Cardiac fibroblast (primary cell): ENCODE measurements around the gene GALNT14.

ENCODE experiments used
- DNase-seq, 2 donors: peaks; one replicate each; pipeline versions ENCODE4 v3.0.0 to v3.0.0-alpha.2; 2010; ENCODE audit warnings: low read depth in 2 of 2
- H3K4me3 ChIP-seq, 2 donors: replicated peaks in 1 of 2; 1 replicate in 1 of 2; 2 replicates in 1 of 2; pipeline ENCODE4 v1.5.1; 2011; ENCODE audit warnings: low read depth in 2 of 2, low read length in 2 of 2, mild to moderate bottlenecking in 2 of 2, moderate library complexity in 1 of 2
- TF ChIP-seq, protein P1 (sequence below): IDR thresholded peaks from one replicate; pipeline ENCODE4 v1.5.1; 2011; ENCODE audit warnings: low read depth, mild to moderate bottlenecking, low read length, inconsistent platforms

Gene GALNT14

DNA sequence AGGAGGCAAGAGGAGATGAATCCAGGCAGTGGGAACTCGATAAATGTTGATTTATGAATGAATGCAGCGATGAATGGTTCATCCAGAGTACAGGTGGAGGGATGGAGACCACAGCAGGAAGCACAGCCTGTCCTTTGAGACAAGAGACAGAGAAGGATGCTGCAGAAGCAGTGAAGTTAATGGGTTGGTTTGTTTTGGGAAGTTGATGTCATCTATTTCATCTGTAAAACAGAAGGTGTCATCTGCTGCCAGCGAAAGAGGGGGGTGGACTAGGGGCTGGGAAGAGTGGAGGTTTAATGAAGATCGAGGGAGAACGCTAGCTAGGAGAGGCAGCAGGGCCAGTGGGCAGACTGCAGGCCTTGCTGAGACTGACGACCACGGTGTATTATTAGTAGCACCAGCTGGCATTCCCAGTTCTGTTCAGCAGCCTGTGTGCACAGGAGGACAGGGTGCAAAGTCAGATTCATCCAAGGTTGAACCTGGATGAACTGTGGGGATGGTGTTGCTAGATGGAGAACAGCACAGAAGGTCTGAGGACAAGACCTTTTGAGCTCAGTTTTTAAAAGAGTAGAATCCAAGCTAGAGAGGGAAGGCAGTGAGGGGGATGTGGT is 210.7 kb downstream of the GALNT14 start:
- no peak overlapping the region for H3K4me3 ChIP-seq
- TF ChIP-seq, protein P1, sequence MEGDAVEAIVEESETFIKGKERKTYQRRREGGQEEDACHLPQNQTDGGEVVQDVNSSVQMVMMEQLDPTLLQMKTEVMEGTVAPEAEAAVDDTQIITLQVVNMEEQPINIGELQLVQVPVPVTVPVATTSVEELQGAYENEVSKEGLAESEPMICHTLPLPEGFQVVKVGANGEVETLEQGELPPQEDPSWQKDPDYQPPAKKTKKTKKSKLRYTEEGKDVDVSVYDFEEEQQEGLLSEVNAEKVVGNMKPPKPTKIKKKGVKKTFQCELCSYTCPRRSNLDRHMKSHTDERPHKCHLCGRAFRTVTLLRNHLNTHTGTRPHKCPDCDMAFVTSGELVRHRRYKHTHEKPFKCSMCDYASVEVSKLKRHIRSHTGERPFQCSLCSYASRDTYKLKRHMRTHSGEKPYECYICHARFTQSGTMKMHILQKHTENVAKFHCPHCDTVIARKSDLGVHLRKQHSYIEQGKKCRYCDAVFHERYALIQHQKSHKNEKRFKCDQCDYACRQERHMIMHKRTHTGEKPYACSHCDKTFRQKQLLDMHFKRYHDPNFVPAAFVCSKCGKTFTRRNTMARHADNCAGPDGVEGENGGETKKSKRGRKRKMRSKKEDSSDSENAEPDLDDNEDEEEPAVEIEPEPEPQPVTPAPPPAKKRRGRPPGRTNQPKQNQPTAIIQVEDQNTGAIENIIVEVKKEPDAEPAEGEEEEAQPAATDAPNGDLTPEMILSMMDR: no peak
- no peak for DNase-seq

DNA sequence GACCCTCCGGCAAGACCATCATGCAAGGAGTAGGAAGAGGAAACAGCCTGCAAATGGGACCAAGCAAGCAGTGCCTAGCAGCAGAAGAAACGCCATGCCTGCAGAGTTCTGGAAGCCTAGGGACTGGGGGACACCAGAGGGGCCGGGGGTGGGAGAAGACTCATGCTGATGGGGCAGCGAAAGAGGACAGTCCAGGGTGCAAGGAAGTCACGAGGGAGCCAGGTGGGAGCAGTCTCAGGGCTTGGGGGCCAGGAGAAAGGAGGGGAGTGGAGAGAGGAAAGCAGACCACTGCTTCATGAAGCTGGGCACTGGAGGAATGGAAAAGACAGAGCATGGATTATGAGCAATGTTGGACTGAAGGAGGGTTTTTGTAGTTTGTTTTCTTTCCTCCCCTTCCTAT is 211.6 kb downstream of the GALNT14 start:
- TF ChIP-seq, protein P1: no peak
- DNase-seq: no peak
- no peak overlapping the region for H3K4me3 ChIP-seq

DNA sequence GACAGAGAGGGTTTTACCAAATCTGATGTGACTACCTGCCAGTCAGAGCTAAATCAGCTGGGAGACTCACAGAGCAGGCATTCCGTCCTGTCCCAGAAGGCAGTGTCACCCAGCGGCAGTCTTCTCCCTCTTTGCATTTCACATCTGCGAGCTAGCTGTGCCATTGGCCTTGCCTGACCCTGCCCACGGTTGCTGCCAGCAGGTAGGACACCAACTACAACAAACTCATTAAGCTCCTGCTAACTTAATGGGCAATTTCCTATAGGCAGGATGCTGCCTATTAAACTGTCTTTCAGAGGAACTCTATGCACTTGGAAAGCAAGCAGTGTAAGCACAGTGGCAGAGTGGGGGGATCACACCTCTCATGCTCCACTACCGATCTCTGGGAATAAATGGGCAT is 214.6 kb downstream of the GALNT14 start:
- DNase-seq: no peak
- TF ChIP-seq, protein P1: no peak
- H3K4me3 ChIP-seq: no peak overlapping the region

DNA sequence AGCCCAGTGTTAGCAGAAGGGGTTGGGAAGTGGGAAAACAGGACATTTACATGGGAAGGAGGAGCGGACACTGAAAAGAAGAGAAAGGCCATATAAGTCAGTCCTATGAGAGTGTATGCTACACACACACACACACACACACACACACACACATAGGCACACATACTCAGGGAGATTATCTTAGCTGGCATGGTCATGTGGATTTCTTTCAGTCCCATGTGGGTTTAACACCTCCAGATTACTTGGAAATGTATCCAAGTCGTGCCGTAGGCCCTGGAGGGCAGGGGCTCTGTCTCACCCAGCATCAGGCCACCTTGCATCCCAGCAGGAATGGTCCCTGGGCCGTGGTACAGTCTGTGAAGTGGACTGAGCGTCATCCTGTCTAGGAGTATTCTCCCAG is 217.7 kb downstream of the GALNT14 start:
- TF ChIP-seq, protein P1: no peak
- DNase-seq: no peak
- H3K4me3 ChIP-seq: no peak overlapping the region

DNA sequence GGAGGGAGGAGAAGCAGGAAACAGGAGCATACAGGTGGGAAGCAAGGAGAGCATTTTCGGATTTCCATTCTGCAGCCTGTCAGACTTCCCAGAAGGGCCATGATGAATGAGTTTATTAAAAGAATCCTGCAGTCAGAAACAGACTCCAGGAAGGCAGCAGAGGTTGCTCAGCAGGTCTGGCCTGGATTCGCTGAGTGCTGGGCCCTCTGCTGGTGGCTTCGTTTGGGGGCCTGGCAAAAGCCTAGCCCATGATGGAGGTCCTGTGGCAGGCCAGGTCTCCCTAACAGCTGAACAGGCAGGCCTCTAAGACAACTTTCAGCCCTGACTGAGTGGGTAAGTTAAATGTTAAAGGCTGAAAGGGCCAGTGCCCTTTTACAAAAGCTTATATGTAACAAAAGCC is 222.8 kb downstream of the GALNT14 start:
- DNase-seq: no peak
- TF ChIP-seq, protein P1: no peak
- H3K4me3 ChIP-seq: no peak overlapping the region

DNA sequence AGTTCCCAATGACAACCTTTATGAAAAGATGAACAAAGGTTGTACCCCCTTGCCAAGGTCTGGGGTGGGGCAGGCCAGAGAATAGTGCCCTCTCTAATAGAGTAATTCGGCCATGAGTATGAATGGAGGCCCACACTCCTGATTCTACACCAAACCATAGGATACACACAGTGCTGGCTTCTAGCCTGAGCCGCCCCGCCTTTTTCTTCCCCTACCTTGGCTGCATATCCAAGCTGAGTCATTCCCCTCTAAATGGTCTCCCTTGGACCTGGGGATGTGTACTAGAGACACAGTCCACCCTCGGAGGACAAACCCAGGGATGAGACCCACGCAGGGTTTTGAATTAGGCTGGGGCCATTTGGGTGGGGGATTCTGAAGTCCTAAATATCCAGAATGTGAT is 223.8 kb downstream of the GALNT14 start:
- DNase-seq: no peak
- H3K4me3 ChIP-seq: no peak overlapping the region
- TF ChIP-seq, protein P1: no peak

DNA sequence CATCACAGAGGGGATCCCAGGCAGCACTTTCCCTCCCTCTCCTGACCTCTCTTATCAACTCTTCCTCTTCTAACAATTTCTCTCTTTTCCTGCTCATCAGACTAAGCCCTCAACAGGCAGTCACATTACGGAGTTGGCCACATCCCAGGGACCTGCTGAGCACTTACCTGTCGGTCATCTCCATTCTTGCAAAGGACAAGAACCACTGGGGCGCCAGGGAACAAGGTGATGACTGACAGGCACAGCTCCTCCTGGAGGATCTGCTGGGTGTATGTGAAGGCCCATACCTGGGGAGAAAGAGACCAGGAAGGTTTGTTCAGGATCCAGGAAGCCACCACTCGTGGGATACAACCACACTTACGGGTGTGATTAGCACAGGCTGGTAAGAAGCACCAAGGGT is 226.2 kb downstream of the GALNT14 start:
- no peak for DNase-seq
- no peak overlapping the region for H3K4me3 ChIP-seq
- TF ChIP-seq, protein P1: no peak
